Endothelial cell of umbilical vein (primary cell): Measurements from ENCODE around the gene ABCF1.

Experiments
- EZH2 ChIP-seq: IDR thresholded peaks from 2 replicates; pipeline ENCODE4 v1.6.1; 2012; ENCODE audit warnings: borderline replicate concordance, low read depth, mild to moderate bottlenecking, moderate library complexity, low read length, inconsistent platforms; ENCODE audit not compliant: severe bottlenecking
- FOS ChIP-seq: IDR thresholded peaks from 2 replicates; pipeline ENCODE4 v1.6.1; 2011; ENCODE audit warnings: mild to moderate bottlenecking, low read length, moderate library complexity, borderline replicate concordance; ENCODE audit not compliant: insufficient read depth
- GATA2 ChIP-seq: IDR thresholded peaks from 2 replicates; pipeline ENCODE4 v1.7.0; 2011; ENCODE audit warnings: low read depth, mild to moderate bottlenecking, moderate library complexity, mixed read lengths, low read length; ENCODE audit not compliant: insufficient read length, insufficient read depth
- JUN ChIP-seq: IDR thresholded peaks from 2 replicates; pipeline ENCODE4 v1.6.1; 2011; ENCODE audit warnings: borderline replicate concordance, low read depth; ENCODE audit not compliant: insufficient read length, insufficient read depth
- MYC ChIP-seq: IDR thresholded peaks from one replicate; pipeline ENCODE4 v1.6.1; 2011; ENCODE audit warnings: mild to moderate bottlenecking, low read depth, low read length
- POLR2A ChIP-seq: IDR thresholded peaks from 2 replicates; pipeline ENCODE4 v1.6.1; 2012; ENCODE audit warnings: low read depth, mild to moderate bottlenecking, control low read depth, low read length
- POLR2AphosphoS5 ChIP-seq: IDR thresholded peaks from 2 replicates; pipeline ENCODE4 v1.6.1; 2012; ENCODE audit warnings: low read depth, mild to moderate bottlenecking, control low read depth, low read length, moderate library complexity; ENCODE audit not compliant: insufficient read depth
- TF ChIP-seq, protein P1 (sequence below), 2 donors: IDR thresholded peaks; 1 replicate in 1 of 2; 2 replicates in 1 of 2; pipeline ENCODE4 v1.5.1; 2011; ENCODE audit warnings: low read length in 2 of 2, mild to moderate bottlenecking in 2 of 2, moderate library complexity in 2 of 2, control low read depth in 1 of 2, inconsistent platforms in 1 of 2, low read depth in 1 of 2; ENCODE audit not compliant: insufficient read depth in 1 of 2; ENCODE audit errors: extremely low read depth in 1 of 2
- TF ChIP-seq, protein P2 (sequence below): IDR thresholded peaks from 2 replicates; pipeline ENCODE4 v1.6.1; 2011; ENCODE audit not compliant: insufficient read depth, insufficient read length

- no peak for TF ChIP-seq EZH2
- TF ChIP-seq, protein P1, sequence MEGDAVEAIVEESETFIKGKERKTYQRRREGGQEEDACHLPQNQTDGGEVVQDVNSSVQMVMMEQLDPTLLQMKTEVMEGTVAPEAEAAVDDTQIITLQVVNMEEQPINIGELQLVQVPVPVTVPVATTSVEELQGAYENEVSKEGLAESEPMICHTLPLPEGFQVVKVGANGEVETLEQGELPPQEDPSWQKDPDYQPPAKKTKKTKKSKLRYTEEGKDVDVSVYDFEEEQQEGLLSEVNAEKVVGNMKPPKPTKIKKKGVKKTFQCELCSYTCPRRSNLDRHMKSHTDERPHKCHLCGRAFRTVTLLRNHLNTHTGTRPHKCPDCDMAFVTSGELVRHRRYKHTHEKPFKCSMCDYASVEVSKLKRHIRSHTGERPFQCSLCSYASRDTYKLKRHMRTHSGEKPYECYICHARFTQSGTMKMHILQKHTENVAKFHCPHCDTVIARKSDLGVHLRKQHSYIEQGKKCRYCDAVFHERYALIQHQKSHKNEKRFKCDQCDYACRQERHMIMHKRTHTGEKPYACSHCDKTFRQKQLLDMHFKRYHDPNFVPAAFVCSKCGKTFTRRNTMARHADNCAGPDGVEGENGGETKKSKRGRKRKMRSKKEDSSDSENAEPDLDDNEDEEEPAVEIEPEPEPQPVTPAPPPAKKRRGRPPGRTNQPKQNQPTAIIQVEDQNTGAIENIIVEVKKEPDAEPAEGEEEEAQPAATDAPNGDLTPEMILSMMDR (IDR thresholded peaks at IDR 0.05; ENCODE audit: extremely low read depth in 1 of 2, insufficient read depth in 1 of 2, low read depth in 1 of 2, low read length in 2 of 2): no peak
- TF ChIP-seq POLR2A: no peak
- TF ChIP-seq, protein P2, sequence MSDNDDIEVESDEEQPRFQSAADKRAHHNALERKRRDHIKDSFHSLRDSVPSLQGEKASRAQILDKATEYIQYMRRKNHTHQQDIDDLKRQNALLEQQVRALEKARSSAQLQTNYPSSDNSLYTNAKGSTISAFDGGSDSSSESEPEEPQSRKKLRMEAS: no peak
- TF ChIP-seq GATA2: no peak
- no peak for TF ChIP-seq MYC
- TF ChIP-seq JUN: no peak
- TF ChIP-seq POLR2AphosphoS5: no peak
- no peak for TF ChIP-seq FOS
Observed at GRCh38 chr6:30592287-30592686, 21.0 kb downstream of the ABCF1 start.
